Effector memory CD4-positive, alpha-beta T cell (primary cell): ENCODE data around the gene SH3BGRL.

ENCODE experiments used
- DNase-seq, 3 donors: peaks; one replicate each; pipeline ENCODE4 v3.0.0-alpha.2; 2020
- H3K27ac ChIP-seq: 2 replicates; pipeline ENCODE4 v1.7.0; 2013; ENCODE audit warnings: mild to moderate bottlenecking, low read length, moderate library complexity; ENCODE audit not compliant: insufficient read depth, poor library complexity, severe bottlenecking
- H3K27me3 ChIP-seq: replicated peaks from 2 replicates; pipeline ENCODE4 v1.7.0; 2013; ENCODE audit warnings: mild to moderate bottlenecking, low read length; ENCODE audit not compliant: insufficient read depth, control insufficient read depth, poor library complexity, severe bottlenecking
- H3K36me3 ChIP-seq: 2 replicates; pipeline ENCODE4 v1.7.0; 2013; ENCODE audit warnings: mild to moderate bottlenecking, low read length, moderate library complexity; ENCODE audit not compliant: control insufficient read depth, insufficient read depth
- H3K4me1 ChIP-seq: 2 replicates; pipeline ENCODE4 v1.7.0; 2013; ENCODE audit warnings: low read length, mild to moderate bottlenecking; ENCODE audit not compliant: control insufficient read depth, insufficient read depth, poor library complexity, severe bottlenecking
- H3K4me3 ChIP-seq: 2 replicates; pipeline ENCODE4 v1.7.0; 2013; ENCODE audit warnings: low read length, low read depth, mild to moderate bottlenecking; ENCODE audit not compliant: insufficient read depth, poor library complexity, severe bottlenecking
- H3K9me3 ChIP-seq: 2 replicates; pipeline ENCODE4 v1.7.0; 2013; ENCODE audit warnings: mild to moderate bottlenecking, low read length, moderate library complexity; ENCODE audit not compliant: control insufficient read depth

SH3BGRL gene

GRCh38 chrX:81255876-81256275 is 54.0 kb downstream of the SH3BGRL start:
- no peak overlapping the region for H3K4me3 ChIP-seq
- no peak for DNase-seq
- no peaks in the 10 kb centered on the region for H3K4me1 ChIP-seq
- H3K27ac ChIP-seq: no peak overlapping the region
- no peaks in the 10 kb centered on the region for H3K36me3 ChIP-seq
- H3K27me3 ChIP-seq: no peaks in the 10 kb centered on the region
- no peaks in the 10 kb centered on the region for H3K9me3 ChIP-seq

GRCh38 chrX:81257817-81258216 is 55.9 kb downstream of the SH3BGRL start:
- H3K27me3 ChIP-seq: no peaks in the 10 kb centered on the region
- DNase-seq: no peak
- H3K9me3 ChIP-seq: no peaks in the 10 kb centered on the region
- no peak overlapping the region for H3K4me3 ChIP-seq
- H3K4me1 ChIP-seq: no peaks in the 10 kb centered on the region
- H3K27ac ChIP-seq: no peak overlapping the region
- H3K36me3 ChIP-seq: no peaks in the 10 kb centered on the region

GRCh38 chrX:81259020-81259713 is 57.3 kb downstream of the SH3BGRL start:
- H3K4me1 ChIP-seq: no peaks in the 10 kb centered on the region
- no peak for DNase-seq
- no peaks in the 10 kb centered on the region for H3K9me3 ChIP-seq
- no peaks in the 10 kb centered on the region for H3K36me3 ChIP-seq
- no peak overlapping the region for H3K4me3 ChIP-seq
- H3K27ac ChIP-seq: no peak overlapping the region
- H3K27me3 ChIP-seq: no peaks in the 10 kb centered on the region

- no peak overlapping the region for H3K27ac ChIP-seq
- H3K4me1 ChIP-seq: no peaks in the 10 kb centered on the region
- no peak for DNase-seq
- no peaks in the 10 kb centered on the region for H3K27me3 ChIP-seq
- H3K9me3 ChIP-seq: no peaks in the 10 kb centered on the region
- no peaks in the 10 kb centered on the region for H3K36me3 ChIP-seq
- no peak overlapping the region for H3K4me3 ChIP-seq
Measured at GRCh38 chrX:81259714-81260395, 58.0 kb downstream of the SH3BGRL start.

- H3K36me3 ChIP-seq: no peaks in the 10 kb centered on the region
- no peaks in the 10 kb centered on the region for H3K27me3 ChIP-seq
- H3K4me1 ChIP-seq: no peaks in the 10 kb centered on the region
- no peak overlapping the region for H3K4me3 ChIP-seq
- H3K9me3 ChIP-seq: no peaks in the 10 kb centered on the region
- DNase-seq: no peak
- H3K27ac ChIP-seq: no peak overlapping the region
Measured at GRCh38 chrX:81261576-81261975, 59.7 kb downstream of the SH3BGRL start.

GRCh38 chrX:81263059-81263458 is 61.2 kb downstream of the SH3BGRL start:
- Histone ChIP-seq H3K4me3 (no peak overlapping the region), H3K27me3 (no peaks in the 10 kb centered on the region), H3K9me3 (no peaks in the 10 kb centered on the region), H3K27ac (no peak overlapping the region), H3K4me1 (no peaks in the 10 kb centered on the region), H3K36me3 (no peaks in the 10 kb centered on the region)
- DNase-seq: no peak

- Histone ChIP-seq H3K27me3 (no peaks in the 10 kb centered on the region), H3K27ac (no peak overlapping the region), H3K9me3 (no peaks in the 10 kb centered on the region), H3K4me1 (no peaks in the 10 kb centered on the region), H3K4me3 (no peak overlapping the region), H3K36me3 (peaks cover 10% of the 10 kb centered on the region)
- no peak for DNase-seq
Measured at GRCh38 chrX:81278616-81279015, 76.7 kb downstream of the SH3BGRL start.

GRCh38 chrX:81280148-81280547 is 78.2 kb downstream of the SH3BGRL start:
- H3K27ac ChIP-seq: no peak overlapping the region
- no peak for DNase-seq
- H3K4me1 ChIP-seq: no peaks in the 10 kb centered on the region
- H3K4me3 ChIP-seq: no peak overlapping the region
- no peaks in the 10 kb centered on the region for H3K9me3 ChIP-seq
- no peaks in the 10 kb centered on the region for H3K27me3 ChIP-seq
- H3K36me3 ChIP-seq: peaks cover 10% of the 10 kb centered on the region

- H3K4me3 ChIP-seq: no peak overlapping the region
- no peaks in the 10 kb centered on the region for H3K9me3 ChIP-seq
- no peak for DNase-seq
- no peaks in the 10 kb centered on the region for H3K4me1 ChIP-seq
- no peak overlapping the region for H3K27ac ChIP-seq
- H3K27me3 ChIP-seq: no peaks in the 10 kb centered on the region
- H3K36me3 ChIP-seq: no peaks in the 10 kb centered on the region
Measured at GRCh38 chrX:81286075-81286474, 84.2 kb downstream of the SH3BGRL start.

- Histone ChIP-seq H3K36me3 (no peaks in the 10 kb centered on the region), H3K9me3 (no peaks in the 10 kb centered on the region), H3K4me1 (no peaks in the 10 kb centered on the region), H3K27me3 (no peaks in the 10 kb centered on the region), H3K27ac (no peak overlapping the region), H3K4me3 (no peak overlapping the region)
- DNase-seq: no peak
Measured at GRCh38 chrX:81286608-81287007, 84.7 kb downstream of the SH3BGRL start.
